ENCODE results near the gene AMDHD2. TPM values are rescaled to one million over a fixed set of nuclear protein-coding genes. Genes with fewer than 3 reads are reported as not detected.

Gene AMDHD2
- total RNA-seq, 2 donors from 2014 or later, result 42.6 to 67.0 TPM

DNA sequence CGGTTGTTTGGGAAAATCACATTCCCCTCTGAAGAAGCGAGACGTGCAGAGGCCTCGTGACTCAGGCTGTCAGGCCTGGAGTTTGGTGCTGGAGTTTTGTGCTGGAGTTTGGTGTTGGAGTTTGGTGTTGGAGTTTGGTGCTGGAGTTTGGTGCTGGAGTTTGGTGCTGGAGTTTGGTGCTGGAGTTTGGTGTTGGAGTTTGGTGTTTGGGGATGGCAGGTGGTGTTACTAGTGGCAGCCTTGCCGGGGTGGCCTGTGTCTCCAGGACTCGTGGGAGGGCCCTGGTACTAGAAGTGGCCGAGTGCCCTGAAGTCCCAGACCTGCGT lies 32.7 kb upstream of the AMDHD2 start:
- DNase-seq (ENCODE audit: low spot score), result no peak

DNA sequence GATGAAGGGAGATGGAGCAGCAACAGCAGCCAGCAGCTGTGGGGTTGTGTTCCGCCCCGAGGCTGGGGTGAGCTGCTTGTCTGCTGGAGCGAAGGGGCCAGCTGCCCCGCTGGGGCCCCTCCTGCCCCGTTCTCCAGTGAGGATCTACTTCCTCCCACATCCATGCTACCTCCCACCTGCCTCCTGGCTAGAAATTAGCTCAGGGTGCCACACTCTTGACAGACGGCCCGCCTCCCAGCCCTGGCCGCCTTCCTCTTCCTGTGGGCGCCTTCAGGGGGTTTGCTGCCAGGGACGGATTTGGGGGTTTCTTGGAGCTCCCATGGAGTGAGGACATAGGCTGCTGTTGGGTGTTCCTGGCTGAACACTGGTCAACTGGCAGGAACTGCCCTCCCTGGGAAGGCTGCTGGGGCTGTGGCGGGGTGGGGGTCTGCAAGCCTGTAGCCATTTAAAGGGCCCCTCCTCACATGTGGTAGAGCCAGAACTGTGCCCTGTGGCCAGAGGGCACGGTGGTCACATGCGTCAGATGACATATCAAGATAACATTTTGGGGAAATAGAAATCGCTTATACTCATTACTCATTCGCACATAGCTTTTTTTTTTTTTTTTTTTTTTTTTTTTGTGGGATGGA lies 32.2 kb upstream of the AMDHD2 start:
- Histone ChIP-seq H3K36me3 (no peaks in the 10 kb centered on the region), H3K4me1 (ENCODE audit: control insufficient read depth in 1 of 2, low read depth in 2 of 2) (peaks cover 6 to 10% of the 10 kb centered on the region in 2 donors), H3K27ac (no peak overlapping the region), H3K27me3 (replicated peaks; ENCODE audit: insufficient read depth) (no peaks in the 10 kb centered on the region), H3K9me3 (no peaks in the 10 kb centered on the region), H3K4me3 (no peak overlapping the region)
- ATAC-seq (ENCODE audit: insufficient number of reproducible peaks, low FRiP score, low read depth), result no peak
- no peak for DNase-seq (ENCODE audit: low spot score)
- TF ChIP-seq, protein P1, sequence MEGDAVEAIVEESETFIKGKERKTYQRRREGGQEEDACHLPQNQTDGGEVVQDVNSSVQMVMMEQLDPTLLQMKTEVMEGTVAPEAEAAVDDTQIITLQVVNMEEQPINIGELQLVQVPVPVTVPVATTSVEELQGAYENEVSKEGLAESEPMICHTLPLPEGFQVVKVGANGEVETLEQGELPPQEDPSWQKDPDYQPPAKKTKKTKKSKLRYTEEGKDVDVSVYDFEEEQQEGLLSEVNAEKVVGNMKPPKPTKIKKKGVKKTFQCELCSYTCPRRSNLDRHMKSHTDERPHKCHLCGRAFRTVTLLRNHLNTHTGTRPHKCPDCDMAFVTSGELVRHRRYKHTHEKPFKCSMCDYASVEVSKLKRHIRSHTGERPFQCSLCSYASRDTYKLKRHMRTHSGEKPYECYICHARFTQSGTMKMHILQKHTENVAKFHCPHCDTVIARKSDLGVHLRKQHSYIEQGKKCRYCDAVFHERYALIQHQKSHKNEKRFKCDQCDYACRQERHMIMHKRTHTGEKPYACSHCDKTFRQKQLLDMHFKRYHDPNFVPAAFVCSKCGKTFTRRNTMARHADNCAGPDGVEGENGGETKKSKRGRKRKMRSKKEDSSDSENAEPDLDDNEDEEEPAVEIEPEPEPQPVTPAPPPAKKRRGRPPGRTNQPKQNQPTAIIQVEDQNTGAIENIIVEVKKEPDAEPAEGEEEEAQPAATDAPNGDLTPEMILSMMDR (IDR thresholded peaks at IDR 0.05), result no peak

More for the DNA sequence above, 32.7 kb upstream of the AMDHD2 start:
- ATAC-seq (ENCODE audit: insufficient number of reproducible peaks, low FRiP score, low read depth), result no peak
- TF ChIP-seq, protein P1 (IDR thresholded peaks at IDR 0.05), result no peak
- Histone ChIP-seq H3K27ac (no peak overlapping the region), H3K4me3 (no peak overlapping the region), H3K9me3 (no peaks in the 10 kb centered on the region), H3K27me3 (replicated peaks; ENCODE audit: insufficient read depth) (no peaks in the 10 kb centered on the region), H3K36me3 (no peaks in the 10 kb centered on the region), H3K4me1 (ENCODE audit: control insufficient read depth in 1 of 2, low read depth in 2 of 2) (peaks cover 9 to 16% of the 10 kb centered on the region in 2 donors)

DNA sequence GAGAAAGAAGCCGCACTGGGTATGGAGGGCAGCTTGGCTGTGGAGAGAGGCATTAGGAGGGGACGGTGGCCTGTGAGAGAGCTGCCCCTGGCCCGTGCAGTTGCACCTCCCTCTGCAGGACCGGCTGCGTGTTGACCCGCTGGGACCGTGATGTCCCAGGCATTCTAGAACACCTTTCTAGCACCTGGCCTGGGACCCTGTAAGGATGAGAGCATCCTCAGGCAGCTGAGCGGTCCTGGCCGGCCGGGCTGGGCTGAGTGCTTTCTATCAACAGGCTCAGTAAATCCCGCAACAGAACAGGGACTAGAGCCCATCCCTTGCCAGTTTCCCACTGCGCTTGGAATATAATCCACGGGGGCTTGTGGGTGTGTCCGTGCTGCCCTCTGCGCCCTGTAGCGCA lies 30.6 kb upstream of the AMDHD2 start:
- Histone ChIP-seq H3K4me3 (no peak overlapping the region), H3K36me3 (no peaks in the 10 kb centered on the region), H3K27me3 (replicated peaks; ENCODE audit: insufficient read depth) (no peaks in the 10 kb centered on the region), H3K4me1 (ENCODE audit: control insufficient read depth in 1 of 2, low read depth in 2 of 2) (peaks cover 0 to 7% of the 10 kb centered on the region in 2 donors), H3K27ac (no peak overlapping the region), H3K9me3 (no peaks in the 10 kb centered on the region)
- ATAC-seq (ENCODE audit: insufficient number of reproducible peaks, low FRiP score, low read depth) (no peak), DNase-seq (ENCODE audit: low spot score) (no peak)
- TF ChIP-seq, protein P1 (IDR thresholded peaks at IDR 0.05), result no peak

DNA sequence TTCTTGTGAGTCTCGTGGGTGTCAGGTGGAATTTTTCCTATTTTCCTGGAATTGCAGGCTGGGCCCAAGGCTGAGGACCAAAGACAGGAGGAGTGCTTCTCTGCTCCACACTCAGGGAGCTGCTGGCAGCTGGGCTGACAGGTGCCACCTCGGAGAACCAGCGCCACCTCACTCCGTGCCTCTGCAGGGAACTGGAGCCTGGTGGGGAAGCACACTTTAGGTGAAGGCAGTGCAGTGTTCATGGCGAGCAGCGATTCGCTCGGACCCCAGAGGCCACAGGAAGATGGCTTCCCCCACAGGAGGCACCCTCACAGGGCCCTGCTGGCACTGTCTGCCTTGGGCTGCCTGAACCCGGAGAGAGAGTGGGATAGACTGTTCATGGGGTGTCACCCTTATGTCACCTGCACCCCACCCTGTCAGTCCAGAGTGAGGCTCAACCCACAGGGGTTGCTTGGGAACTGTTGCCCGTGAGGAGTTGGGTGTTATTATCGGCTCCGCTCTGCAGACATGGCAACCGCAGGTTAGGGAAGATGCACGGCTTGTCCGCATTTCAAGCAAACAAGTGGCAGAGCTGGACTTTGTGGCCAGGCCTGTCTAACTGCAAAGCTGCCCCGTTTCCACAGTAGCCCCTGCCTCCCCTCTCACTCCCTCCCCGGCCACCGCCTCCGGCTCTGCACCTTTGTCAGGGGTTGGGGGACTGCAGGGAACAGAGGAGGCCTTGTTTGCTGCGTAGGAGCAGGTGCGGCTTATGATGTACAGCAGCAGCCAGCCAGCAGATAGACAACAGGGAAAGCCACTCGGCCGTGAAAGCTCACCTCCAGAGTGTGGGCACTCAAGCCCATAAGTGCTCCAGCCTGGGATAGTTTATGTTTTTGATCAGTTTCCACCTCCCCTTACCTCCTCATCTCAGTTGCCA lies 29.7 kb upstream of the AMDHD2 start:
- TF ChIP-seq, protein P1 (IDR thresholded peaks at IDR 0.05), result no peak
- Histone ChIP-seq H3K36me3 (no peaks in the 10 kb centered on the region), H3K9me3 (no peaks in the 10 kb centered on the region), H3K4me3 (no peak overlapping the region), H3K27ac (no peak overlapping the region), H3K4me1 (ENCODE audit: control insufficient read depth in 1 of 2, low read depth in 2 of 2) (peaks cover 0 to 7% of the 10 kb centered on the region in 2 donors), H3K27me3 (replicated peaks; ENCODE audit: insufficient read depth) (no peaks in the 10 kb centered on the region)
- no peak for ATAC-seq (ENCODE audit: insufficient number of reproducible peaks, low FRiP score, low read depth)
- no peak for DNase-seq (ENCODE audit: low spot score)

DNA sequence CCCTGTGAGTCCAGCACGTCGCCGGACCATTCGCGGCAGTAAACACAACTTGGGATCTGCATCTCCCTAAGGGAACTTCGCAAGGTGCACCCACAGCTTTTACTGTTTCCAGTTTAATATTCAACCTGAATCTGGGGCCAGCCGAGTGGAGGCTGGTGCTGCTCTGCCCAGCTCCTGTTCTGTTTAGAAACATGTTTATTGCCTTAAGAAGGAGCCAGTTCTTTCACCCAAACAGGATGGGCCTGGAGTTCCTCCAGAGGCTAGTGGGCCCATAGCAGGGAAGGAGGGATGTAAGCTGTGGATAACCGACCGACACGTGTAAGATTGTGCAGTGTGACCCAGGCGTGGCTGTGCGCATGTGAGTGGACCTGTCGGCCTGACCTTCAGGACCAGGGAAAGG lies 27.9 kb upstream of the AMDHD2 start:
- no peaks in the 10 kb centered on the region for H3K27me3 ChIP-seq (replicated peaks; ENCODE audit: insufficient read depth)
- TF ChIP-seq, protein P1 (IDR thresholded peaks at IDR 0.05), result no peak
- no peak overlapping the region for H3K27ac ChIP-seq
- peaks cover 4 to 13% of the 10 kb centered on the region in 2 donors for H3K4me1 ChIP-seq (ENCODE audit: control insufficient read depth in 1 of 2, low read depth in 2 of 2)
- ATAC-seq (ENCODE audit: insufficient number of reproducible peaks, low FRiP score, low read depth) (no peak), DNase-seq (ENCODE audit: low spot score) (no peak)
- no peak overlapping the region for H3K4me3 ChIP-seq
- H3K36me3 ChIP-seq, result no peaks in the 10 kb centered on the region
- no peaks in the 10 kb centered on the region for H3K9me3 ChIP-seq
